HG03469 (cell line): ENCODE measurements around the gene ABTB1.
"Not testable (repeated sequence)": the region's sequence is repeated elsewhere in the genome, so short reads cannot be mapped to it uniquely, and the experiment has no call there.

Experiments
- ATAC-seq: cut with Tn5 transposase; IDR thresholded peaks from one replicate; pipeline ENCODE4 v1.9.1; 2021; ENCODE audit warnings: mild to moderate bottlenecking, moderate library complexity, moderate number of reproducible peaks; ENCODE audit not compliant: unreplicated experiment

ABTB1 gene

DNA sequence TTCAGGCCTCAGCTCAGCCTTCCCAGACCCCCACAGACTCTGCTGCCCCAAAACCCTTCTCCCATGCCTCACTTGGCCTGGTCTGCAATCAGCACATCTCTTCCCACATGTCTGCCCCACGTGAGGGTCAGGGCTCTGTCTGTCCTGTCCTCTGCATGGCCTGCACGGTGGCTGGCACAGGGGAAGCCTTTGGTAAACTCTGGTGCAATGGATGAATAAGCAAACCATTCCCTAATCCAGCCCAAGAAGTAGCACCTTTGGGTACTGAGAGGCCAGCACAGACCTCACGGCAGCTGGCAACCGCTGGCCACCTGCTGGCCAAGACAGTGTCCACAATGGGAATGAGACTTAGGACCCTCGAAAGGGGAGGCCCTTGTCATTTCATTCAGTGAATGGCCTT lies 27.7 kb downstream of the ABTB1 start:
- no peak for ATAC-seq

- no peak for ATAC-seq
Measured at GRCh38 chr3:127701280-127701911, 28.6 kb downstream of the ABTB1 start.

DNA sequence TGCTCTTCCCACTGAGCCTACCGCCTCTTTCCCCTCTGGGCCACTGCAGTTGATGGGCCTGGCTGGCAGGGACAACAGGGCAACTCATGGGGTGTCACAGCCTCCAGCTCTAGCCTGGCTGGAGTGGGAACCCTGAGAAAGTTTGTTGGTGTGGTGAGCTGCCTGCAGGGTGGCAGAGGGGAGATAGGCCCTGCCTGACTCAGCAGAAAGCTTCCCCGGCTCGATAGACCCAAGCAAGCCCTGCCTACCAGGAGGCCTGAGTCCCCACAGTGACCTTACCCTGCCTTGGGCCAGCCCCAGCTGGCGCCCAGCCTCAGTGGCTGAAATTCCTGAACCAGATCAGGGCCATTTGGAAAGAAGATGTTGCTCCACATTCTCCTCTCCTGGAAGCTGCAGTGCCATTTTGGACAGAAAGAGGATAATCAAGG lies 29.4 kb downstream of the ABTB1 start:
- ATAC-seq: no peak

DNA sequence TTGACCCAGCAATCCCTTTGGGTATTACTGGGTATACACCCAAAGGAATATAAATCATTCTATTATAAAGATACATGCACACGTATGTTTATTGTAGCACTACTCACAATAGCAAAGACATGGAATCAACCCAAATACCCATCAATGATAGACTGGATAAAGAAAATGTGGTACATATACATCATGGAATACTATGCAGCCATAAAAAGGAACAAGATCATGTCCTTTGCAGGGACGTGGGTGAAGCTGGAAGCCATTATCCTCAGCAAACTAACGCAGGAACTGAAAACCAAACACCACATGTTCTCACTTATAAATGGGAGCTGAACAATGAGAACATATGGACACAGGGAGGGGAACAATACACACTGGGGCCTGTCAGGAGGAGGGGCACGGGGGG lies 32.1 kb downstream of the ABTB1 start:
- not testable (repeated sequence) for ATAC-seq

- no peak for ATAC-seq
Measured at GRCh38 chr3:127706312-127706711, 33.6 kb downstream of the ABTB1 start.

DNA sequence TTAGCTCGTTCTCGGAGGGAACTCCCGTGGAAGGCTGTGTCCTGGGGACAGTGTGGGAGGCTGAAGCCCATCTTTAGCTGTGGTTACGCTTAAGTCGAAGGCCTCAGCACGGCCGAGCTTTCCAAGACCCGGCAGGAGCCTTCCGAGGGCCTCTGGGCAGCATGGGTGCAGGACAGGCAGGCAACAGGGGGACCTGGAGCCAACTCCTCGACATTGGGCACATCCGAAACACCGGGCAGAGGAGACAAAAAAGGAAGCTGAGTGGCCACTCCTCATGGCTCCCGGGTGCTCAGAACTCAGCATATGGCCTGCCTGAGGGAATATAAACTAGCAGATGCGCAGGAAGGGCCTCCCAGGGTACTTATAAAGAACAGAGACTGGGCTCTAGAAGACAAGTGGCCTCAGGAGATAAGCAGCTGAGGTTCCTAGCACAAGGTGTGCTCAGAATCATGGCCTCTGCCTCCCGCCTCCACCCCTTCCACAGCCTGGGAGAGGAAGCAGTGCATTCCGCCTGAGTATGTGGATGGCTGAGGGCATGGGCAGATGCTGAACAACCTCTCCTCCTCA lies 34.1 kb downstream of the ABTB1 start:
- no peak for ATAC-seq

DNA sequence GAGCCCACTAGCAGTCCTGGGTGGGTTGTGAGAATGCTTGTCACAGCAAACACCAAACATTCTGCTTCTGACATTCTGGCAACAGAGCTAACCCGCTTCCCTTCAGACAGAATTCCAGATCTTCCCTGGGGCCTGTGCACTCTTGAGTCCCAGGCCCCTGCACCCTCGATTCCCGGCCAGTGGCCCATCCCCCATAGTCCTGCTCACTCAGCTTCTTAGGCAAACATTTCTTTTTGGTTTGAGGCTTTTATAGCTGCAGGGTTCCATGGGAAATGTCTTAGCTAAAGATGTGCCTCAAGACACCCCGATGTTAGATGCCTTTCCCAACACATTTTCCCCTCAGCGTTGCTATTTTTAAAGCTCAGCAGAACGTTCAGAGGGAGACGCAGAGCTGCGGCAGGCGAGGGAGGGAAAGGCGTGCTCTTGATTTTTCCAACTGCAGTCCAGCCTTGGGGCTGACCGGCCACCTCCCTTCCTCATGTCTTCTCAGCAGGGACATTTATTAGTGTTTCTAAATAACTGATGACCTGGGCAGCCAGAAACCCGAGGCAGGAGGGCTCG lies 35.2 kb downstream of the ABTB1 start:
- no peak for ATAC-seq

- ATAC-seq: no peak
Measured at GRCh38 chr3:127708837-127709236, 36.1 kb downstream of the ABTB1 start.

DNA sequence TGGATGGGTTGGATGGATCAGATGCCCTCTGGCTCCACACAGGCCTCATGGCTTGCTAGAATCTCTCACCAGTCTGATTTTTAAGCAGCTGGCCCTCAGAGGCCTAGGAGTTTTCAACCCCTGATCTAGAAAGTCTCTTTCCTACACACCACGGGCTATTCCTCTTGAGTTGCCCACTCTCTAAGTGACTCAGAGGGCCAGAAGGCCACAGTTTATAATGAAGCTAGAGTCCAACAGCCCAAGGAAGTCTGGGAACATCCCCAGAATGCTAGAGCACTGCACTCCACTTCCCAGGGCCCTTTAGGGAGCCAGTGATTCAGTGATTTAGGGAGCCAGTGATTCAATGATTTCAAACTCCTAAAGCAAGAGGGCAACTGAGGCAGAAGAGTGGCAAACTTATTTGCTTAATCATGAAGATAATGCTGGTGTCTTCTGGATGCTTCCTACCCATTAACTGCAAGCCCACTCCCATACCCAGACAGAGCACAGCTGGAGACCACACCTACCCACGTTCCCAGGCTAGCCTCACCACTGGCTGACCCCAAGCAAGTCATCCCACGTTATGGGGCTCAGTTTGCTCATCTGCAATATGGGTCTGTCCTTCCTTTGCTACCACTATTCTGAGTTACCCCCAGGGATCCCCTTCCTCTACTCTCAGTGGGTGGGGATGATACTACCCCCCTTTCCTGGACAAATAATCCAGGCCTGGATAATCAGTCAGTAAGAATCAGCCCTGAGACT lies 36.7 kb downstream of the ABTB1 start:
- ATAC-seq: no peak

- no peak for ATAC-seq
Measured at GRCh38 chr3:127710155-127710941, 37.6 kb downstream of the ABTB1 start.

- no peak for ATAC-seq
Measured at GRCh38 chr3:127711021-127711695, 38.4 kb downstream of the ABTB1 start.

- no peak for ATAC-seq
Measured at GRCh38 chr3:127711896-127712295, 39.1 kb downstream of the ABTB1 start.

DNA sequence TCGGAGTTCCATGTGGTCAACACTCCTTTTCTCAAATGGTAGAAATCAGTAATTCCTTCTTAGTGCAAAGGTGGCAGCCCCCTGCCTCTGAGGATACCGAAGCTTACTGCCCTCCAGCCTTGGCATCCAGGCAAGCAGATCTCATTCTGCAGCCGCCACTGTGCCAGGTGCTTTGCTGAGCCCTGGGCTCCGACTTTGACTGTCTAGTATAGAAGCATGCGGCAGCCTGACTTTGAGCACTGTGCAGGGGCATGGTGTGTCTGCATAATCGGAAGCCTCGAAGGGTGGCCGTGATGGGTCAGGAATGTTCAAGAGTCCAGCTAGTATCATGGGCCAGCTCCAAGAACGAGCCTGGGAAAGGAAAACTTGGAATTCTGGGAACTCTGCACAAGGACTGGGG lies 39.7 kb downstream of the ABTB1 start:
- no peak for ATAC-seq

GRCh38 chr3:127712881-127713771 lies 40.4 kb downstream of the ABTB1 start:
- ATAC-seq: no peak

DNA sequence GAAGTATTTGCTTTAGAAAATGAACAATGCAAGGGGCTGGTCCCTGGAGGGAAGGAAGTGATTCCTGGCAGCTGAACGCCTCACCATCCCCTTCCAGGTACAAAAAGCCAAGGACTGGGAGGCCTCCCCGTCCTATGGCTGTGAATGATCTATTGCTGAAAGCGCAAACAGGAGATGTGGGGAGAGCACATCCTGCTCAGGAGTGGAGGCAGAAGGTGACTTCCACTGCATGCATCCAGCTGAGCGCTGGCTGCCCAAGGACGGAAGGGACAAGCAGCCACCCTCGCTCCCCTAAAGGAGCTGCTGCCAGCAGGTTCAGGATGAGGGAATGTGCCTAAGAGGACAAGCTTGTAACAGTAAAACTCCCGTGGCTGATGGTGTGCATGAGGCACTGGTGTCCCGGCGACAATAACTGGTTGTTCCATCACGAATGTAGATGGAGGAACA lies 41.4 kb downstream of the ABTB1 start:
- ATAC-seq: no peak

GRCh38 chr3:127714866-127715265 lies 42.1 kb downstream of the ABTB1 start:
- no peak for ATAC-seq

DNA sequence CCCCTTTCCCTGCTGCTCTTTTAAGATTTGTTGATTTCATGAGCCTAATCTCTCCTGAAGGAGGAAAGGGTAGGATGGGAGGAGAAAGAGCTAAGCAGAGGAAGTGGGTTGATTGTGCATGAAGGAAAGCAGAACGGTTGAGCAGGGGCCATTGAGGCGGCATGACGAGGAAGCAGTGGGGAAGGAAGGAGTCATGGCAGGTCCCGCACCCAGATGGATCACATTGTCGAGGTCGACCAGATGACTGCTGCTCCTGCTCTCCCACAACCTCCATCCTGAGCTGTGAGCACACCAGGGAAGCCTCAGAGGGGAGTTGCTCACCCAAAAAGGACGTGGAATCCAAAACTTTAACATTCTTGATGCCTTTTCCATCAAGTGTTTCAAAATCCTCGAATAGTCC lies 42.8 kb downstream of the ABTB1 start:
- ATAC-seq: no peak

- no peak for ATAC-seq
Measured at GRCh38 chr3:127716384-127716783, 43.6 kb downstream of the ABTB1 start.
